Loucy (cell line): ENCODE measurements around the gene CLTB.

Source experiments
- H2AFZ ChIP-seq: fragments of 200-600 bp; sonication (generic); 2 replicates; pipeline ENCODE4 v1.6.0; 2016; ENCODE audit warnings: antibody characterized with exemption, mild to moderate bottlenecking, low read length, moderate library complexity
- H3F3A ChIP-seq: fragments of 200-600 bp; 2 replicates; pipeline ENCODE4 v1.6.0; 2016; ENCODE audit warnings: antibody characterized with exemption, low read depth, mild to moderate bottlenecking
- H3K27me3 ChIP-seq: fragments of 200-600 bp; sonication (generic); 2 replicates; pipeline ENCODE4 v1.6.1; 2014; ENCODE audit warnings: low read length, mild to moderate bottlenecking; ENCODE audit not compliant: insufficient read depth, poor library complexity, severe bottlenecking
- H3K36me3 ChIP-seq: fragments of 200-600 bp; sonication (generic); 2 replicates; pipeline ENCODE4 v1.6.1; 2016; ENCODE audit warnings: low read length; ENCODE audit not compliant: insufficient read depth
- H3K4me1 ChIP-seq: fragments of 200-600 bp; sonication (generic); 2 replicates; pipeline ENCODE4 v1.5.1; 2014; ENCODE audit warnings: low read length, mild to moderate bottlenecking; ENCODE audit not compliant: insufficient read depth, poor library complexity, severe bottlenecking
- H3K4me2 ChIP-seq: fragments of 200-600 bp; sonication (generic); 2 replicates; pipeline ENCODE4 v1.6.0; 2014; ENCODE audit warnings: antibody characterized with exemption, low read length, low read depth, mild to moderate bottlenecking; ENCODE audit not compliant: poor library complexity, severe bottlenecking
- H3K4me3 ChIP-seq: fragments of 200-600 bp; sonication (generic); 2 replicates; pipeline ENCODE4 v1.5.1; 2014; ENCODE audit warnings: low read length, mild to moderate bottlenecking, mixed read lengths; ENCODE audit not compliant: poor library complexity, severe bottlenecking
- H3K79me2 ChIP-seq: fragments of 200-600 bp; sonication (generic); 2 replicates; pipeline ENCODE4 v1.6.1; 2014; ENCODE audit warnings: low read length; ENCODE audit not compliant: insufficient read depth
- H3K9ac ChIP-seq: fragments of 200-600 bp; sonication (generic); 2 replicates; pipeline ENCODE4 v1.6.0; 2014; ENCODE audit warnings: mild to moderate bottlenecking, low read depth, low read length, moderate library complexity; ENCODE audit not compliant: poor library complexity, severe bottlenecking
- H3K9me2 ChIP-seq: fragments of 200-600 bp; sonication (generic); replicated peaks from 2 replicates; pipeline ENCODE4 v1.6.1; 2016; ENCODE audit warnings: low read depth, low read length, mixed read lengths
- H3K9me3 ChIP-seq: fragments of 200-600 bp; sonication (generic); 2 replicates; pipeline ENCODE4 v1.6.1; 2014; ENCODE audit warnings: mild to moderate bottlenecking, antibody characterized with exemption, low read length, low read depth; ENCODE audit not compliant: insufficient read depth
- H4K20me1 ChIP-seq: fragments of 200-600 bp; sonication (generic); 2 replicates; pipeline ENCODE4 v1.6.0; 2014; ENCODE audit warnings: antibody characterized with exemption, low read length, mild to moderate bottlenecking; ENCODE audit not compliant: insufficient read depth, poor library complexity, severe bottlenecking
- EZH2phosphoT487 ChIP-seq: fragments of 200-600 bp; IDR thresholded peaks from 2 replicates; pipeline ENCODE4 v1.6.1; 2018; ENCODE audit warnings: antibody characterized with exemption, mild to moderate bottlenecking, moderate library complexity, borderline replicate concordance
- TF ChIP-seq, protein P1 (sequence below): fragments of 200-600 bp; sonication (generic); conservative IDR thresholded peaks from 2 replicates; pipeline ENCODE4 v1.5.1; 2014; ENCODE audit warnings: mild to moderate bottlenecking, antibody characterized with exemption, low read length

Gene CLTB

GRCh38 chr5:176440927-176441706, 24.8 kb upstream of the CLTB start:
- H3K36me3 ChIP-seq = no peaks in the 10 kb centered on the region

GRCh38 chr5:176438959-176439757, 22.8 kb upstream of the CLTB start:
- Histone ChIP-seq H4K20me1 (no peaks in the 10 kb centered on the region), H3K4me2 (no peak overlapping the region), H3K9me2 (no peaks in the 10 kb centered on the region), H3K36me3 (no peaks in the 10 kb centered on the region), H3K4me1 (no peaks in the 10 kb centered on the region), H3K9ac (no peak overlapping the region), H3F3A (no peaks in the 10 kb centered on the region), H2AFZ (no peak overlapping the region), H3K79me2 (no peaks in the 10 kb centered on the region), H3K4me3 (no peak overlapping the region), H3K27me3 (no peaks in the 10 kb centered on the region), H3K9me3 (no peaks in the 10 kb centered on the region)
- TF ChIP-seq EZH2phosphoT487 = no peak
- TF ChIP-seq, protein P1, sequence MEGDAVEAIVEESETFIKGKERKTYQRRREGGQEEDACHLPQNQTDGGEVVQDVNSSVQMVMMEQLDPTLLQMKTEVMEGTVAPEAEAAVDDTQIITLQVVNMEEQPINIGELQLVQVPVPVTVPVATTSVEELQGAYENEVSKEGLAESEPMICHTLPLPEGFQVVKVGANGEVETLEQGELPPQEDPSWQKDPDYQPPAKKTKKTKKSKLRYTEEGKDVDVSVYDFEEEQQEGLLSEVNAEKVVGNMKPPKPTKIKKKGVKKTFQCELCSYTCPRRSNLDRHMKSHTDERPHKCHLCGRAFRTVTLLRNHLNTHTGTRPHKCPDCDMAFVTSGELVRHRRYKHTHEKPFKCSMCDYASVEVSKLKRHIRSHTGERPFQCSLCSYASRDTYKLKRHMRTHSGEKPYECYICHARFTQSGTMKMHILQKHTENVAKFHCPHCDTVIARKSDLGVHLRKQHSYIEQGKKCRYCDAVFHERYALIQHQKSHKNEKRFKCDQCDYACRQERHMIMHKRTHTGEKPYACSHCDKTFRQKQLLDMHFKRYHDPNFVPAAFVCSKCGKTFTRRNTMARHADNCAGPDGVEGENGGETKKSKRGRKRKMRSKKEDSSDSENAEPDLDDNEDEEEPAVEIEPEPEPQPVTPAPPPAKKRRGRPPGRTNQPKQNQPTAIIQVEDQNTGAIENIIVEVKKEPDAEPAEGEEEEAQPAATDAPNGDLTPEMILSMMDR = no peak

More at GRCh38 chr5:176440927-176441706, 24.8 kb upstream of the CLTB start:
- no peak overlapping the region for H3K9ac ChIP-seq
- no peaks in the 10 kb centered on the region for H3F3A ChIP-seq
- H3K9me3 ChIP-seq = no peaks in the 10 kb centered on the region
- TF ChIP-seq, protein P1 = no peak
- no peak for TF ChIP-seq EZH2phosphoT487
- no peaks in the 10 kb centered on the region for H3K27me3 ChIP-seq
- no peaks in the 10 kb centered on the region for H4K20me1 ChIP-seq
- H3K9me2 ChIP-seq = no peaks in the 10 kb centered on the region
- no peak overlapping the region for H2AFZ ChIP-seq
- no peak overlapping the region for H3K4me3 ChIP-seq
- H3K4me2 ChIP-seq = no peak overlapping the region
- no peaks in the 10 kb centered on the region for H3K79me2 ChIP-seq
- no peaks in the 10 kb centered on the region for H3K4me1 ChIP-seq

DNA sequence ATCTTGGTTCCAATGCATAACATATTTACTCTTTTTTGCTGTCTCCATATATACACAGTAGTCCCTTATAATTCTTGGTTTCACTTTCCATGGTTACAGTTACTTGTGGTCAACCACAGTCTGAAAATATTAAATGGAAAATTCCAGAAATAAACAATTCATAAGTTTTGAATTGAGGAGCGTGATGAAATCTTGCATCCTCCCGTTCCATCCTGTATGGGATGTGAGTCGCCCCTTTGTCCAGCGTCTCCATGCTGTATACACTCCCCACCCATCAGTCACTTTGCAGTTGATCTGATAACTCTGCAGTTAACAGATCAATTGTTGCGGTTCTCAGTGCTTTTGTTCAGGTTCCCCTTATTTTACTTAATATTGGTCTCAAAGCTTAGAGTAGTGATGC, 20.3 kb upstream of the CLTB start:
- H4K20me1 ChIP-seq = no peaks in the 10 kb centered on the region
- no peaks in the 10 kb centered on the region for H3K27me3 ChIP-seq
- H3K4me2 ChIP-seq = peak overlapping the region; percentile 31
- no peaks in the 10 kb centered on the region for H3K79me2 ChIP-seq
- no peaks in the 10 kb centered on the region for H3K9me3 ChIP-seq
- no peaks in the 10 kb centered on the region for H3K36me3 ChIP-seq
- H3K4me3 ChIP-seq = no peak overlapping the region
- H3K4me1 ChIP-seq = no peaks in the 10 kb centered on the region
- H3K9me2 ChIP-seq = no peaks in the 10 kb centered on the region
- TF ChIP-seq, protein P1 = no peak
- no peak for TF ChIP-seq EZH2phosphoT487
- no peak overlapping the region for H3K9ac ChIP-seq
- no peaks in the 10 kb centered on the region for H3F3A ChIP-seq
- H2AFZ ChIP-seq = no peak overlapping the region
